Activated gamma-delta T cell treated with anti-CD3 and anti-CD28 coated beads, Interleukin-2, amount 50 U/mL, for 16 hours (primary cell): ENCODE measurements around the gene SLC24A1.

Experiments
- DNase-seq: peaks from one replicate; pipeline ENCODE4 v3.0.0-alpha.2; 2020; ENCODE audit warnings: low read depth

The SLC24A1 gene

GRCh38 chr15:65651831-65652749 lies 30.4 kb downstream of the SLC24A1 start:
- DNase-seq, result no peak

GRCh38 chr15:65653341-65653740 lies 31.6 kb downstream of the SLC24A1 start:
- DNase-seq, result no peak

GRCh38 chr15:65653801-65654521 lies 32.2 kb downstream of the SLC24A1 start:
- DNase-seq, result no peak

GRCh38 chr15:65655026-65655425 lies 33.3 kb downstream of the SLC24A1 start:
- DNase-seq, result no peak

GRCh38 chr15:65655457-65655856 lies 33.7 kb downstream of the SLC24A1 start:
- no peak for DNase-seq

- no peak for DNase-seq
Measured at GRCh38 chr15:65659502-65660052, 37.8 kb downstream of the SLC24A1 start.

- no peak for DNase-seq
Measured at GRCh38 chr15:65660927-65661326, 39.2 kb downstream of the SLC24A1 start.

- no peak for DNase-seq
Measured at GRCh38 chr15:65663521-65663920, 41.8 kb downstream of the SLC24A1 start.

GRCh38 chr15:65666257-65666656 lies 44.5 kb downstream of the SLC24A1 start:
- no peak for DNase-seq

GRCh38 chr15:65675551-65675950 lies 53.8 kb downstream of the SLC24A1 start:
- no peak for DNase-seq

- DNase-seq, result no peak
Measured at GRCh38 chr15:65676123-65676522, 54.4 kb downstream of the SLC24A1 start.

GRCh38 chr15:65680544-65680943 lies 58.8 kb downstream of the SLC24A1 start:
- no peak for DNase-seq

- DNase-seq, result no peak
Measured at GRCh38 chr15:65682404-65682911, 60.7 kb downstream of the SLC24A1 start.

- DNase-seq, result no peak
Measured at GRCh38 chr15:65688462-65688861, 66.7 kb downstream of the SLC24A1 start.

- no peak for DNase-seq
Measured at GRCh38 chr15:65690173-65690572, 68.4 kb downstream of the SLC24A1 start.

GRCh38 chr15:65690778-65691177 lies 69.0 kb downstream of the SLC24A1 start:
- no peak for DNase-seq

- no peak for DNase-seq
Measured at GRCh38 chr15:65695081-65695480, 73.3 kb downstream of the SLC24A1 start.
